Stimulated activated CD8-positive, alpha-beta memory T cell treated with anti-CD3 and anti-CD28 coated beads, Interleukin-4, amount 100 ng/mL, for 1 hour (primary cell): ENCODE data around the gene MYRIP.

ENCODE experiments used
- DNase-seq, 2 donors: peaks; one replicate each; pipeline ENCODE4 v3.0.0-alpha.2; 2020; ENCODE audit warnings: low read depth in 2 of 2, low spot score in 1 of 2

Gene MYRIP

GRCh38 chr3:39903253-39903652, 93.8 kb downstream of the MYRIP start:
- no peak for DNase-seq

GRCh38 chr3:39905788-39906187, 96.4 kb downstream of the MYRIP start:
- DNase-seq, result no peak

DNA sequence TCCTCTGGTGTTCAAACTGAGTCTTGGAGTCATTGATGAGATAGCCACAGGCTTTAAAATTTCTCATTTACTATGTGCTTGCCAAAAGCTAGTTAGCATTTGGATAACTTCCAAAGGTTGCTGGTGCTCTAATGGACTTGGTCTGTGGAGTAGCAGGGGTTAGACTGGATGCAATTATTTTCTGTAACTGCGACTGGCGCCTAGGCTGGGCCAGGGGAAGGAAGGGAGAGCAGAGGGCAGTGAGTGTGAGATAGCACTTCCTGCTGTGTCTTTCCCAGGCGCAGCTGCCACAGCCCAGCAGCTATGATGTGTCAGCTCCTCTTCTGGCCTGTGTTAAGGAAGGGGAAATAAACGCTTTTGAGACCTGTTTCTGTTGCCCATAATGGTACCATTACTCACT, 98.6 kb downstream of the MYRIP start:
- no peak for DNase-seq

GRCh38 chr3:39910135-39910534, 100.7 kb downstream of the MYRIP start:
- DNase-seq, result no peak

GRCh38 chr3:39910826-39911464, 101.5 kb downstream of the MYRIP start:
- no peak for DNase-seq

DNA sequence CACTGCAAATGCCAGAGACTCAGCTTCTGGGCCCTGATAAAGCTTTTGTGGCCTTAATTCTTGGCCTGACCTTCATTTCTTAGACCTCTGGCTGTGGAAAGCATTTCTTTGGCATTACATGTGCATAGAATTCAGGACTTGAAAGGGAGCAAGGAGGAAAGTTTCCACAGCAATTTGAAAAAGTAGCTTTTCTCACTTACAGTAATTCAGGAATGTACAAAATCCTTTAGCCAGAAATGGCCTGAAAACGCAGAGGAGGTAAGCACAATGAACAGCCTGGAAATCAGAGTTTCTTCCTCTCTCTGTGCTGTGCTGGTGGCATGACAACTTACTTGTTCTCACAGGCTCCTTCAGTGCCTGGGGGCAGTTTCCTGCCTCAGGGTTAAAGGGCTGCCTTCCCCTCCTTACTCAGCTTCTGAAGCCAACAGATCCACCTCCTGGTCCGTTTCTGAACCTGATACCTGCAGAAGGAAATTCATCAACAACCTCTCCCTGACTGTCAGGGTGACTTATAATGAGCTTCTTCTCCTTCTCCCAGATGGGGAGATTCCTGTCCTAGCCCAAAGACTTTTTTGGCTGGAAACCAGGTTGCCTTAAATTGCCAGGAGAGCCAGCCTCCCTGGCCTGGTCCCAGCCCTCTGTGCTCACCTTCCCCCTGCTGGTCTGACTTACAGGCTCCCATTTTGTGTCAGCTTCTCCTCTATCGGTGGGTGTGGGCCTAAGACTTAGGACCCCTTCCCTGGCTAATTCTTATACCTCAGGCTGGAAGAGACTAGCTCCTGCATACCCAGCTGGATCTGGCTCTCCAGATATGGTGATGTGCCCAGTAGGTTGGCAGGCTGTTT, 102.3 kb downstream of the MYRIP start:
- no peak for DNase-seq

DNA sequence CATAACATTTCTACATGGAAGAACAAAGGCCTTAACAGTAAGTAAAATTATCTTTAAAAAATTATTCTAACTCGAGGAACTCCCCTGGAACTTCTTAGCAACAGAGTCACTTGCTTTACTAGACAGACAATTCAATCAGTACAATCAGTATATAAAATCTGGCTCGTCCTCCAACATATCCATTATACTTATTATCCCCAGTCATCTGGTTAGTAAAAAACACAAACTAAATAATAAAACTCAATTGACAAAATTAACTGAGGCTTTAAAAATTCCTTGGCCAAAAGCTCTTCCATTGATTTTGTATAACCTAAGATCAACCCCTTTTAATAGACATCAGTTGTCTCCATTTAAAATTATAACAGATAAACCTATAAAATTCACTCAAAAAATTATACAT, 105.6 kb downstream of the MYRIP start:
- DNase-seq, result no peak

GRCh38 chr3:39917065-39917773, 107.8 kb downstream of the MYRIP start:
- DNase-seq, result no peak

DNA sequence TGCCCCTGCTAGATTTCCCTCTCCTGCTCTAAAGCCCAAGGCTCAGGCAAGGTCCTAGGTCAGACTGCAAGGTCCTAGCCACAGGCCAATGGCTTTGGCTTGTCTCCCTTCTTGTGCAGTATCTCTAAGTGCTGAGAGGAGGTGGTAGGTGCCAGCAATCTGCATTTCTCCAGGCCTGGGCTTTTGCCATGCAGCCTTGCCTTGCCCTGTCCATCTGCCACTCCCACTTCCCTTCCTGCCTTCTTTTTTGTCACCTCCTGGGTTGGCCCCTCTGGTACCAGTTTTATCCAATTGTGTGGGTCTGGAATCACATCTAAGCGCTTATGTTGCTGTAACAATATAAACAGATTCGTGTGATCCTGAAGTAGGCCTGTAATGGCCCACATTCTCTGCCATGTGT, 109.9 kb downstream of the MYRIP start:
- DNase-seq, result no peak

DNA sequence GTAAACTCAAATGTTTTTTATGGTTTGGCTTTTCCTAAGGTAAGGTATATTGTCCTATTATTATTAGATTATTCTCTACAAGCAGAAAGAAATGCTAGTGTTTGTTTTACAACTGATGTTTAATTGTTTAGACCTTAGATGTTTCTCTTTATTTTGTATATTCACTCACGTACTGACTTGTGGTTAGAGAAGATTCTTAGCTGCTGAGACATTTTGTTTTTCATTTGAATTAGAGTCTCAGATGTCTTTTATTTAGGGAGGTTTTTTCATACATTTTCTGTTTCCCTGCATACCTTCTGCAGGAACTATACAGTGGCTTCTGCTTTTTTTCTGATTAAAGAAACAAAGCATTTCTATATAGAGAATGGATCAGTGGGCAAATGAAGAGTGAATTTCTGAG, 110.9 kb downstream of the MYRIP start:
- DNase-seq, result no peak

- no peak for DNase-seq
These were observed 118.1 kb downstream of the MYRIP start for GRCh38 chr3:39927479-39927878.

DNA sequence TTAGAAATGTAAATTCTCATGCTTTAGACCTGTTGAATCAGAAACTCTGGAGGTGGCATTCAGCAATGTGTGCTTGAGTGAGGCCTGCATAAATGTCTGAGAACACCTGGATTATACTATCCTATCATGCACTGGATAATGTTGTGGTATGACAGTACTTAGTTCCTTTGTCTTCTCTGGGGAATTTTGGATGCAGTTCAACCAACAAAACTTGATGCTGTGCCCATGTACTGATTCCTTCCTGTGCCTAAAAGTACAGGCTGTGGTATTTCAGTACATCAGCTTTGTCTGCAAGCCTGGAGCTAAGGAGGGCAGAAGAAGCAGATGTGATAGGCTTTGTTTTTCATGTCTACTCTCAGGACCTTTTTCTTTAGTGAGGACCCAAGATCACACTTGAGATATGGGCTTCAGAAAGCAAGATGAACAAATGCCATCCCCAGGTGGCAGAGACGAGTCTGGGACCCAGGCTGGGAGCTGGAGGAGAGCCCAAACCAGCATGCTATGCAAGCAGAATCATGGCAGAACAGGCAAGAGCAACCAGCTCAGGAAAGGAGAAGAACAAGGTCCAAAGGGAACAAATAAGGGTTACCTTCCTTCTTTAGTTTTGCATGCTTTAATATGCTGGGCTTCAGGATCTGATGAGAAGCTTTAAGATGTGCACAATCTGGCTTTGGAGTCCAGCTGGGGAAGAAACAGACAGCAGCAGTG, 124.7 kb downstream of the MYRIP start:
- no peak for DNase-seq

DNA sequence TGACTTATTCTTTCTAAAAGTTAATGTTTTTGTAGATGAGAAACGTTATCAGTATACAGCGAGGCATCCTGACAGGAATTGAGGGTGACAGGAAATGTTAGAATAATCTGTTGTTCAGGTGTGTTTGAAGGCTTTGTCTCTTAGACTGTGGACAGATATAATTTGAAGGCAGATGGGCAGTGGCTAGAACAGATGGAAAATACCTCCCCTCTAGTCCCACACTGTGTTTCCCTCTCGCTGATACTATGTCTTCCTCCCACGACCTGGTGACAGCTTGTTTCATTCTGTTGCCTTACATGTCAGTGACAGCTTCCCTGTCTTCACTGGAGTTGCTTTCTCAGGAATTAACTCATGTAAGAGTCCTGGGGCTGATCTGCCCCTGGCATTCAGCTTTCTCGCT, 125.3 kb downstream of the MYRIP start:
- no peak for DNase-seq

- DNase-seq, result no peak
These were observed 125.9 kb downstream of the MYRIP start for GRCh38 chr3:39935261-39935660.

DNA sequence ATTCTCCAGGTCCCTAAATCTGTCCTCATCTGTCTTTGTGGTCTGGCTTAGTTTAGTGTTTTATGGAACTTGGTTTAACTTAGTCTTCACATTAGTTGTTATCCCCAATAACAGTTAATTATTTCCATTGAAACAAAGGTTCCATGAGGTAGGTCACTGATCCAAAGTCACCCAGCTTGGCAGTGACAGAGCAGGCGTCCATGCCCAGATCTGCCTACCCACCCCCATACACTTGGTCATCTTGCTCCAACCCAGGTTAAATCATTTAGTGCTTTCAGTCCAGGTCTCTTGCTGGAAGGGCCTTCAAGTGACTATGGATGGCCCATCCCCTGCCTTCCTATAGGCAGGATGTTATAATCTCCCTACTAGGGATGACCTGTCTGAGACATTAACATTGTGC, 127.4 kb downstream of the MYRIP start:
- DNase-seq, result no peak

DNA sequence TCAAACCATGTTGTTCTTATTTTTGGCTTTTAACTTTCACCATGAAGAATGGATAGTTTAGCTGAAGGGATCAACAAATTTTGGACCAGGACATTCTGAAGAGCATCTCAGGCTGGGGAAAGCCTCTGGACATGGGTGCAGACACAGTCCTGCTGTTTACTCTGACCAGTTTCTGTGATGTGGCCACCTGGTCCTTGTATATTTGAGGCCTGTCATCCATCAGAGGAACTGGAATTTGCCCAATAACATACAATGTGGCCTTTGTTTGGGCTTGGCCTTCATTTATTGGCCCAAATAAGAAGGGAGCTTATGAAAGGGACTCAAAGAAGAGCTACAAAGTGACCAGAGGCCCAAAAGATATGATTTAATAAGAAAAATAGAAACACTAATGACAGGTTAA, 127.9 kb downstream of the MYRIP start:
- DNase-seq, result no peak

- no peak for DNase-seq
These were observed 128.5 kb downstream of the MYRIP start for GRCh38 chr3:39937874-39938273.

GRCh38 chr3:39941931-39942330, 132.5 kb downstream of the MYRIP start:
- no peak for DNase-seq

DNA sequence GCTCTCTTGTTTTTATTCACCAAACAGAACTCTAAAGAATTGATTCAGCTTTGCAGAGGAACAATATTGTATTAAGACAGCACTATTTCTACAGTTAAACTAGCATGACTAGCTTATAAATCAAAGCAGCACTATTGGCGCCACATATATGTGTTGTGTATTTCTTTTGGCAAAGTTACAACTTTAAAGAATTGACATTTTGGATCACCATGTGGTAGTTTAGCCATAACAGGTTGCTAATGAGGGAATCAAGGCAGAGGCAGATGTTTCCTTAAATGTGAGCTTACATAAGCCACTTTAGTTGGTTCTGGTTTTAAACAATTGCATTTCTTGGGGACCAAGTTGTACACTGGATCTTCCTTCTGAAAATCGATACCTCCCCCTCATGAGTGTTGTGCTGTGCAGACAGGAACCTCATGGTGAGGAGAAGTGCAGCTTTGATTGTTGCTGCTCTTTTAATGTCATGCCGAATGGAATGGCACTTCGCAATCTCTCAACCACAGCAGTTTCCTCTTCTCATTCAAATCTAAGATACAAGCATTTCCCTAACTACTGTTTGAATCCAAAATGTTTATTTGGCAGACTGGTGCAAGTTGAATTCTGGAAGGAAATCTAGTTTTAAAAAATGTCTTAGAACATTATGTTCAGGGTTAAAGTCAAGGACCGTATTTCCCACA, 151.2 kb downstream of the MYRIP start:
- DNase-seq, result no peak

DNA sequence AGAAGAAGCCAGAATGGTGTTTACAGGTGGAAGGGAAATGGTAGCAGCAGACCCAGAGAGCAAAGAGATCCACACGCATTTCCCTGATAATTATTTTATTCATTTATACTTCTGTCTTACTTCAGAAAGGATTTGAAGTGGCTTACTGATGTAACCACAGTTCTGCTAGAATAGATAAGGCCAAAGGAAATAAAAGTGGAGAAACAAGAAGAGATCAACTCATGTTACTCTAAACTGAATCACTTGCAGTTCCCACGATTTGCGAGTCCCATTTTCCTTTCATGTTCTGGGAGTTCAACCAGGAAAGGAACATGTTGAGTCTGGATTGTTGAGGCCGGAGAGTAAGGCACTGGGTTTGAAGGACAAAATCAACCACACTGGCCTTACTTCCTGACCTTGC, 151.8 kb downstream of the MYRIP start:
- DNase-seq, result no peak

DNA sequence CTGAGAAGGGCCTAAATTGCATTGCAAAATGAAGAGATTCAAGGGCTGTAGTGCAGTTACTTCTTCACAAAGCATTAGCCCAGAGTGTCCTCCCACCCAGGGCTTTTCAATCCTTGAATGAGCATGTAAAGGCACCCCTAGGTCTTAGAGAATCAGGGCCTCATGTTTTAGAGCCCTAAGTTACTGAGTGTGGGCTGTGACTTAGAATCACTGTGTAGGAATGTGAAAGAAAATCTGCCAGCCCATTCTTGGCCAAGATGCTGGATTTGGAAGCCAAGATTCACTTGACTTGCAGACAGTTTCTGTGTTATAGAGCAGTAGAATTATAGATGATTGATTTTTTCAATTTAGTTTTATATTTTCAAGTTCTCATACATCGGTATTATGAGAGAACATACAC, 153.2 kb downstream of the MYRIP start:
- no peak for DNase-seq
